NCI-H128 (cell line): ENCODE data around the gene MEF2C.
A peak's percentile ranks its signal among the peaks of the same experiment; 100 is the strongest.

Experiments used
- DNase-seq: peaks from one replicate; lab custom pipeline; 2025; ENCODE audit not compliant: unreplicated experiment; lab: John Stamatoyannopoulos, UW

Gene MEF2C

GRCh38 chr5:88761939-88762338 lies 121.0 kb downstream of the MEF2C start:
- no peak for DNase-seq

DNA sequence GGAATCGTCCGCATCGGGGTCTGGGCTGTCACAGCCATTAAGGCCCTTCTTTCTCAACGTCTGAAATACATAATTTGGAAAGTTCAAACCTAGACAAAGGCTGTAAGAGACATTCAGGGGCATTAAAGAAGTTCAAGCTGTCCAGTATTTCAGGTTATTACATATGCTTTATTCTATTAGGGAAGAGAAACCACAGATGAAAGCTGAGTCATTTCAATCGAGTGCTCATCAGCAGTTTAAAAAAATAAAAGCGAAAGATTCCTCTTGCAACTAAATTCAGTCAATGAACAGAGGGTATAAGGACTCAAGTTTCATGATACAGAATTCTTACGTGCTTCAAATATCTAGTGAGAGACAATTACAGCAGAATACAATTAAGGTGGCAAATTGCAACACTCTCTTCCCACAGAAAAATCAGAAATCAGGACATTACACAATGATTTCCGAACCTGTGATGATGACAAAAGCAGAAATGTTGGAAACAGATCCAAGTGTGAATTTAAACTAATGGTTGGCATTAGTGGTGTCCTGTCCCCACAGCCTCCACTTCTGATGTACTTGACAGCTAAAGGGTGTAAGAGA lies 121.6 kb downstream of the MEF2C start:
- no peak for DNase-seq

DNA sequence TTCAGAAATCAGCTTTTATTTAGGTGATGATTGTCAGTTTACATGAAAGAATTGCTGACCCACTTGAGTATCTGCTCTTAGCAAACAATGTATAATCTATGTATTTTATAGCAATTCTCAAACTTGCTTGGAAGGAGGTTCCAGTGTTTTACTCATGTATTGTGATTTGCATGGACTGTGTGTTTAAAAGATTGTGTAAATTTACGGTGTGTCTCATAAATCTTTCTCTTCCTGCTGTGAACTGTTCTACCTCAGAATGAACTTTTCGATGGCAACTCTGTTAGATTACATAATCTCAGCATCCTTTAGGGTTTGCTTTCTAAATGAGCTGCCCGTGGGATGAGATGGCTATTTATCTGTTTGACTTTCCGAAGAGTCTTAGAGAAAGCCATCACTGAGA lies 122.5 kb downstream of the MEF2C start:
- no peak for DNase-seq

DNA sequence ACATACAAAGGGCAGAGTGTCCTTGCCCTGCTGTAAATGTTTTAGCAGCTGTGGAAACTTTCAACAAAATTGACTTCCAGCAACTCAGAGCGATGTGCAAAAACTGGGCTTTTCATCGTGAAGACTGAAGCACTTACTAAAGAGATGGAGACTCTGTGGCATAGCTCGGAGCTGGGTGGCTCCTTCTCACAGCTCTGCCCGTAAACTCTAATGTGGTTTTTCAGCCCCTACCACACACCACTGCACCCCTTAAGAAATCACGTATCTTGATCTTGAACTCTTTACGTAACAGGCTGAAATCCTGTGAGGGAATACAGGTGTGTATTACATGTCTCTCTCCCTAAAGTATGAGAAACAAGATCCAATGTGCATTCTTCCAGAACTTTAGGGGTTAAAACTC lies 124.4 kb downstream of the MEF2C start:
- DNase-seq: no peak

DNA sequence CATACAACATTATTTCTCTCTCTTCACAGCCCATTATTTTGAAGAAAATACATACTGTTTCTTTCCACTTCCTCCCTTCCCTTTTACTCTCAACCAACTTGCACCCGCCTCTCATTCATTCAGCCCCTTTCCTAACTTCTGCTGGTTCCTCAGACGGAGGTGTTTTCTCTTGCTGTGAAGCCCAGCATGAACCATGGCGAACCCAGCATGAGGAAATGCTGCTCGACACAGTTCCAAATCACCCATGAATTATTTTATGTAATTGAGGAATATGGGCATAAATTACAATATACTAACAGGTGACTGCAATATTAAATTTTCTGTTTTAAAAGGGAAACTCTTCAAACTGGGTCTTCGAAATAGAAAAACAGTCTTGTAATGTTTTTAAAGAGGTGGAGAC lies 124.8 kb downstream of the MEF2C start:
- no peak for DNase-seq

DNA sequence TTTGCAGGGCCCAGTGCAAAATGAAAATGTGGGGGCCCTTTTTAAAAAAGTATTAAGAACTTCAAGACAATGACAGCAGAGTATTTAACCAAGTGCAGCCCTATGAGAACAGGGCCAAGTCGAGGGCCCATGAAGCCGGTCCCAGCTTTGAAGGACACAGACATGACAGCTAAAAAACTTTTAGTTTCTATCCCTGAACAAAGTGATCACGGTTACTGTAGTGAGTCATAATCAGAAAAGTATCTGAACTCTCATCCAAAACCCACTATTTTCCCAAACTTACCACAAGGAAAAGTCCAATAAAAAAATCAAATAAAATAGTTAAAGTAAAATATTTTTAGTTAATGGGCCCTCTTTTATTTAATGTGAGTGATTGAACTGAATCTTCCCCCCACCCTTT lies 126.0 kb downstream of the MEF2C start:
- DNase-seq: no peak

GRCh38 chr5:88748666-88749065 lies 134.3 kb downstream of the MEF2C start:
- DNase-seq: no peak

- no peak for DNase-seq
Measured at GRCh38 chr5:88746438-88746882, 136.5 kb downstream of the MEF2C start.

DNA sequence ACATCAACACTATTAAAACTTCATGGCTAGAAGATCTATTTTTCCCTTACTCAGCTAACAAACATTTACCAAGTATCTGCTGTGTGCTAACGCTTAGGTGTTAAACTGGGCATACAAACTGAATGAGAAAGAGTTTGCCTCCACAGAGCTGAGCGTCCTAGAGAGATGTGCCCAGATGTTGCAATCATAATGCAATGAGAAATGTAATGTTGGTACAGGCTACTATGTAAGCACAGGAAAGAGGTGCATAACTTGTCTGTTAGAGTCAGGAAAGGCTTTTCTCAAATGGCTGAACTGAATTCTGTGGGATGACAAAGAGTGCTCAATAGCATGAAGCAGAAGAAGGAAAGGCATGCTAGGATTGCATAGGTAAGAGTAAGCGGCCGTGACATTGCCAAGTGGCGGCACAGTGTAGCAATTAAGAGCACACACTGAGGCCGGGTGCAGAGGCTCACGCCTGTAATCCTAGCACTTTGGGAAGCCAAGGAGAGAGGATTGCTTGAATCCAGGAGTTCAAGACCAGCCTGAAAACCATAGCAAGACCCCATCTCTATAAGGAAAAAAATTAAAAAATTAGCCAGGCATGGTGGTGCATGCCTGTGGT lies 137.8 kb downstream of the MEF2C start:
- DNase-seq: no peak

DNA sequence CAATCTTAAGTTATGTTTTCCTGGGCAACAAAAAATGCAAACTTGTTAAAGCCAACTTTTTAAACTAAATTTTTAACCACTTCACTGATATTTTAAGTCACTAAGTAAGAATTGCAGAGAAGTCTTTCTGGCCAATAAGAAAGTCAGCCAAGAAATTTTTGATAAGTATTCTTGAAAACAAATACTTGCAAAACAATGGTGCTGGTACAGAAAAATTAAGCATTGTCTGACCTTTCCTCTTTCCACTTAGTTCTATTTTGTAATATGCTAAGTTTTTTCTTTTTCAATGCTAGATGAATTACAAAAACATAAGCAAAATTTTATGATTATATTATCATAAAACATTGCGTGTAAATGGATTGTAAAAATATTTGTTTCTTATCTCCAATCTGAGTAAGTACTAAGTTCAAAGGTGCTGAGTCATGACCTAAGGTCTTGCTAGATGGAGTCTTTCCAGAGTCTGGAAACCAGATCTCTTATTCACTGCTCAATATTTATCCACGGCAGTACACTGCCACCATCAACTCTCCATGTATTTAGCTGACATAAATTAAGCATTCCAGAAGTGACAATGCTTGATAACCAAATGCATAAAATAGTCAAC lies 139.7 kb downstream of the MEF2C start:
- DNase-seq: no peak

- DNase-seq: no peak
Measured at GRCh38 chr5:88741964-88742363, 141.0 kb downstream of the MEF2C start.

DNA sequence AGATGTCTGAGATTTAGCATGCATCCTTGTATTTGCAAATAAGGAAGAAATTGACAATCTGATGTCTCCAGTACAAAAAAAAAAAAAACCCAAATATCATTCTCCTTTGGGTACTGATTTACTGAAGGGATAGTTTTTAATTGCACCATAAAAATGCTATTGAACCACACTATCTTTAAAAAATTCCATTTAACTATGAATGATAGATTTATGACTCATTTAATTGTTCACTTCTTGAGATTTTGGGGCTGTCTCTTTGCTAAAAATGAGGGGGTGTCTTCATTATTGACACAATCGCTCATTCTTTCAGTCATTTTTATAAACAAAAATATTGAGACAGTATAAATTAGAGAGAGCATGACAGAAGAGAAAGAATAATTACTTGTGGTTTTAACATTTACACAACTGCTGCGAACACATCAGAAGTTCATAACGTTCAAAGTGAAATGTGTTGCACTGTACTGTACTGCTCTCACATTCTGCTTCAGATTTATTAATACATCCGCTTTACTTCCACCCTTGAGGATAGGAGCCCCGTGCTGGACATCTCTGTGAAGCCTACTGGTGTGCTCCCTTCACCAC lies 142.3 kb downstream of the MEF2C start:
- DNase-seq: no peak

DNA sequence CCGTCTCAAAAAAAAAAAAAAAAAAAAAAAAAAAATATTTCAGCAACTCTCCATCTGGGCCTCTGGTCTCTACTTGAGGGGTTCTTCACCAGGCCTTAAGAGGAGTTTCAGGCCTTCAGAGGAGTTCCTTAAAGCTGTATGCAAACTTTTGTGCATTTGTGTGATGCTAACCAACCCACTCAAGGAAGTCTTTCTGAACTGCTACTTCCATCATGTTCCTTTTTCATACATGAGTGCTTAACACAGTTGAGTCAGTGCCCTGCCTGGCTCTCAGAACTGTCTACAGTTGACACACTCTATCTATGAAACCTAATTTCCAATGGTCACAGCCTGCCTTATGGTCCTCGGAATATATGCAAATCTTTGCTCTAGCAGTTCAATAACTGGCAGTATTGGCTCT lies 146.5 kb downstream of the MEF2C start:
- no peak for DNase-seq

DNA sequence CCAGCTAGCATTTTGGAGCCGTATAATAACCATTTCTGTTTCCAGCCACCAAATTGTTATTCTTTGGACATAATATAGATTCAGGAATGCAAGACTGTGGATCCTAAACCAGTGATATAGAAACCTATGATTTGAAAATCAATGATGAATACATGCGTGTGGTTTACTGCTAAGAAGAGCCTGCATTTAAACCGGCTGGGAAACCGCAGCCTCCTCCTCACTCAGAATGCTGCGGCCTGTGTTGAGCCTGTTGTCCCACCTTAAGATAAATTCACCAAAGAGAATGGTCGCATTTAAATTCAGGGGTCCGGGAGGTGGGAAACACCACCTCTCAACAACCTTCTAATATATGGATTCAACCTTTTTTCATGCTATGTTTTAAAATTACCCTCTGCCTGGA lies 148.0 kb downstream of the MEF2C start:
- no peak for DNase-seq

- no peak for DNase-seq
Measured at GRCh38 chr5:88734191-88734640, 148.8 kb downstream of the MEF2C start.

DNA sequence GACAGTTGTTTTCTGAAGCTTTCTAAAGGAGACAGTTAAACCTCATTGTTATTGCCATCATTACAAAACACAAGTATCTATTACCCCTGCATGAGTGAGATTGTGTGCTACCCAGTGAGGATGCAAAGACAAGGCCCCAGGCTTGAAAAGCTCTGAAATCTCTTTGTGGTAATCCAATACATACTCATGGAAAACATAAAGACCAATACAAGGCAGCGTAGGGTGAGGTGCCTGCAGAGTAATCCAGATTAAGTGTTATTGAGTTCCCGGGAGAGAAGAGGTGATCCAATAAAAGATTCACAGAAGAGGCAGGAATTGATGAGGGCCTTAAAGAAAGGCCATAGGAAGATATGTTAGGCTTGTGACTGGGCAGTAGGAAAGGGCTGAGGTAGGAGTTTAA lies 150.1 kb downstream of the MEF2C start:
- no peak for DNase-seq

DNA sequence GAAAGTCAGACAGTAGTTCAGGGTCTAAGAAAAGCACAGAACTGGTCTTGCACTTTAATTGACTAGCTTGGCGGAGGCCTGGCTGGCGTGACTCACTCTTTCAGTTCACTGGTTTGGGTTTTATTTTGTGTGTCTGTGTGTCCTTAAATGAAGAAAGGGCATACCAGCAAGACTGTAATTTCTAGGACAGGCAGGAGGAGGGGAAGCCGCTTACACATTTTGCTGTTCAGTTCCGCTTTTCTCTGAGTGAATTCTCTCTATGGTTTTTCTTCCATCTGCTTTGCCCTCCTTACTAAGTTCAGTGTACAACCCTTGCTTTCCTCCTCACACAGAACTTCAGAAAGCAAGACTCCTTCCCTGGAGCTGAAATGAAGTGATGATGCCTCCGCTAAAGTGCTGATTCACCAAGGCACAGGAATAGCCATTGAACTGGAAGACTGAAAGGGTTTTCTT lies 150.8 kb downstream of the MEF2C start:
- DNase-seq: no peak

DNA sequence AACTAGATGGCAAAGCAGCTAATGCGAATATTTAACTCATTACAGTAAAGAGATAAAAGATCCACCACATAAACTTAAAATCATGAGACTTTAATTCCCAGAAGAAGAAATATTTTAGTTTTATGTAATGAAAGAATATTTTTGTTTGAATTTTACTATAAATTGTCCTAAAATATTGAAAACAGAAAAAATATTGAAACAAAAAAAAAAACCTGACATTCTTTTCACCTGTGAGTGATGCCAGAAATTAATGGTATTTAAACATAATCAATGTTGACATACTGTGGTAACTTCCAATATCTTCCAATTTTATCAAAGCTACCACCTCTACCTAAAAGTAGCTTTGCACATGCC lies 153.2 kb downstream of the MEF2C start:
- DNase-seq: no peak

DNA sequence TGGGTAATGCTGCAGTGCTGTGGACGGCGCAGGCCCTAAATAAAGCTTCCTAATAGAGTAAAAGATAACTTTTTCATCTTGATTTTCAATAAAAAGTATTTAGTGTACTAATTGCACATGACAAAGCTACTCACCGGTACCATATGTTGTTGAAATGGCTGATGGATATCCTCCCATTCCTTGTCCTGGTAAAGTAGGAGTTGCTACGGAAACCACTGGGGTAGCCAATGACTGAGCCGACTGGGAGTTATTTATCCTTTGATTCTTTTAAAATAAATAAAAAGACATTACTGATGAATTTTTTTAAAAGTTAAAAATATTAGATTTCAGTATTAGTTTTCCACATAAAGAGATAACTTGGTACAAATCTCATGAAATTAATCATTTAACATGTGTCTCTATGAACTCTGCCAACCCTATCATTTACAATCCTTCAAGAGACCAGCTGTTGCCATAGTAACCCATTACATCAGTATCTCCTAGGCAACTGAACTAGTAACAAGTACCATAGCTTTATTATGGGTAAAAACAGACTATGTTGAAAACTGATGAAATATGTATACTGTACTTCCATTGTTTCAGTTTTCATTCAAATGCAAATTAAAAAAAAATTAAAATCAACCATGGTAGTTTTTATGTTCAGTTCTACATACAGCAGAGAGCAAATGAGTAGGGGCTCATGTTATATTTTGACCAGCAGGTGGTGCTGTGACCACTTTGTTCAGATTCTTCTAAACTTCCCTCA lies 153.7 kb downstream of the MEF2C start:
- peak; percentile 47 for DNase-seq

- DNase-seq: no peak
Measured at GRCh38 chr5:88727705-88728313, 155.2 kb downstream of the MEF2C start.

DNA sequence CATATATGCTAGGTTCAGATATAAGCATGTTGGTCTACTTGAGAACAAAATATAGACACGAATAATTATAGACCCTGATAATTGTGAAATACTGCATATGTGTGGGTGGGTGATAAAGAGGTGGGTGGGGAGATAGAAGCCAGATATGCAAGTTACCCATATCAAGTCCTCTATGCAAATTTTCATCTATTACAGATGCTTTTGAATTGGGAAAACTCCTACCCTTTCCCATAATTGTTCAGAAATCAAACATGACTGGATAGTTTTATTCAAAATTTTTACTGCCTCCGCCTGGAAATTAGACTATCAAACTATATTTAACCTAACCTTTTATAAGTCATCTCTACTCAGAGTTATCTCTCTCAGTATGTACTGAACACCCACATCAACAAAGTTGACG lies 157.5 kb downstream of the MEF2C start:
- no peak for DNase-seq
